HG03521 (cell line): Measurements from ENCODE around the gene ENAH.

Experiments
- ATAC-seq: cut with Tn5 transposase; IDR thresholded peaks from one replicate; pipeline ENCODE4 v1.9.1; 2021; ENCODE audit warnings: mild to moderate bottlenecking, moderate library complexity; ENCODE audit not compliant: unreplicated experiment

The ENAH gene

GRCh38 chr1:225610539-225610938 lies 42.4 kb downstream of the ENAH start:
- ATAC-seq = no peak

GRCh38 chr1:225608014-225608796 lies 44.7 kb downstream of the ENAH start:
- ATAC-seq = no peak

DNA sequence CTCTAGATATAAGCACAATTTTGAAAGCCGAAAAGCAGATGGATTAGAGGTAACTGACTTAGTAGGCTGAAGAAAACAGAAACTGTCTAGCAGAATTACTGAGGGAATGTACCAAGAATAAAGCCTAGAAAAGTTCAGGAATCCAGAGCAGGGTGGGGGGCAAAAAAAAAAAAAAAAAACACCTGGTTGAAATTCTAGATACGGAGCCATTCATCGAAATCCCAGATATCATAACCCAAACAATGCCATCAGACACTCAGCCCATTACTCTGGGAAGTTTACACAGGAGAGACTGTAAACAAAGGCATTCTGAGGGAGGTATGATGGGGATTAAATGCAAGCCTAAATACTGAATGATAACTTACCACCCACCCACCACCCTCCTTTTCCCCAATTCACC lies 45.6 kb downstream of the ENAH start:
- ATAC-seq = no peak

GRCh38 chr1:225603538-225604354 lies 49.2 kb downstream of the ENAH start:
- ATAC-seq = no peak

GRCh38 chr1:225602590-225603206 lies 50.2 kb downstream of the ENAH start:
- ATAC-seq = no peak

GRCh38 chr1:225601902-225602589 lies 50.9 kb downstream of the ENAH start:
- no peak for ATAC-seq

DNA sequence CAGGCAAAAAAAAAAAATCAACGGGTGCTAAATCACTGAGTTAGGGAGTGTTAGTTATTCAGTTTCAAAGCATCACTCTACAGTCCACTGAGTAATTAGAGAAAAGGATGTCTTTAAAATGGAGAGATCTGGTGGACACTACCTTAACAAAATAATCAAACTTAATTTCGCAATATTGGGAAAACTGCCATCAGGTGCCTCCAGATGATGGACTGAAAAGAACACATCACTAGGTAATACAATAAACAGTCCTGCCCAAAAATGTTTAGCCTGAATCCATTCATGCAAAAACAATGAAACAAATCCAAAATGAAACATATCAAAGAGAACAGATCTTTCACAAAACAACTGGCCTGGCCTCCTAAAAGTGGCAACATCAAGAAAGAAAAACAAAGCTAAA lies 54.1 kb downstream of the ENAH start:
- no peak for ATAC-seq

DNA sequence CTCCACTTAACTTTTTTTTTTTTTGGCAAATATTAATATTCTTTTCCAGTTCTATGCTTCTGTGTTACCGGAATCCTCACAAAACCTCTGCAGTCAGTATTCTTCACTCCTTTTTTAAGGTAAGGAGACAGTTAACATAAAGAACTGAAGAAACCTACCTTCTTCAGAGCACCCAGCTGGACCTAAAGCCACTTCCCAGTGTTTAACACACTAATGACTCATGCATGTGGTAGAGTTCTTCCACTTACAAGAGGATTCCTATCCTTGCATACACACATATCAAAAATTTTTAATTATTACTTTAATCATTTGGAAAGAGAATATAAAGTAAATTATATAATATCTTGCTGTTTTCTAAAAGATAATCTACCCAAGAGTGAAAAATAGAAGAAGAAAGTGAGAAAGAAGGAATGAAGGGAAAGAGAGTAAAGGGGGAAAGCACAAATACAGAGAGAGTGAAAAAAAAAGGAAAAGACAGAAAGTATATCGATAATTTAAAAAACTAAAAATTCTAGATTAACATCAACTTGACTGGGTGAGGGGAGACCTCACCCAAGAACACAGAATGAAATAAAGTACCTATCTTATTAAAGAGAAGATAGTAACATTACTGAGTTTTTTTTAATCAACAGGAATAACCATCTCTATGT lies 54.9 kb downstream of the ENAH start:
- ATAC-seq = no peak

DNA sequence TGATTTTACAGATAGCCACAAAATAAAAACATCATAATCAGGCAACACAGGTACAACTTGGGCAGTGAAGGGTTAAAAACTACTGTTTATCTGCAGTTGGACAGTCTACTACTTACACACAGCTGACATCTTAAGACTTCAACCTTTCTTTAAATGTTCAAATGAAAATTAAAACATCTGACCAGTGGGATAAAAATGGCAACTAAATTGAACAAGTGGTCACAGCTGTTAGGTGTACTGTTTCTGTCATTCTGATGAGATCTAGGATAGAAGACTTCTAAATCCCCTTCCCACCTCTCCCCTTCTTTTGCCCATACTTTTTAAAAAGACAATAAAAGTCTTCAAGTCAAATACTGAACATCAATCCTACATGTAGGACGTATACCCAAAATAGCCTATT lies 56.2 kb downstream of the ENAH start:
- no peak for ATAC-seq

GRCh38 chr1:225595974-225596551 lies 56.9 kb downstream of the ENAH start:
- ATAC-seq = no peak

DNA sequence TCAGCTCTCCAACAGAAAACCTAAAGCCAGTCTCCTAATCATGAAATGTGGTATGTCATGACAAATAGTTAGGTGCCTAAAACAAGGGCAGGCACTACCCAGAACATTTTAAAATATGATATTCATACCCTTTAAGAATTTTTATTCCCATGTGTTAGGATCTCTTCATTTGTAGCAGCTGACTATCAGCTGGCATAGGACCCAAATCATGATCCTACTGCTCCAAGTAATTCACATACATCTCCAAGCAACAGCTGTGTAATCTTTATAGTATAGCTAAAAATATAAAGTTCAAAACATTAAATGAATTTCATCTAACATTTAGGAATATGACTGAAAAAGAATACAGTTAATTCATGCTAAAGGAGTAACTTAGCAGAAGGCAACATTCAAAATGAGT lies 57.5 kb downstream of the ENAH start:
- no peak for ATAC-seq

DNA sequence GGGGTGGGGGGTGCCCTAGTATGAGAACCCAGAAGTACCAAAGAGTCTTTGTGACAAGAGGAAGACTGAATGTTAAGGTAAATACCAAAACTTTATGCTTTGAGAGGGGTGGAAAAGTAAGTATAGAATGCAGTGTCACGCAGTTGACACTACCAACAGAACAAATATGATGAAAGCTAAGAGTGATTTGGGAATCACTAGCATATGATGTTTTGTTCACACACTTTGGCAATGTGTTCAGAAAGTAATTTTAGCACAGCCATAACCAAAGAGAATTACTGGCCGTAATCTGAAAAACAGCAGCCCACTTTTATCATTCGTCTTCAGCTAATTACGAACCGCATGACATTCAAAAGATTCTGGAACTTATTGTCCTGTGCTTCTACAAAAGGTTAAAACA lies 59.5 kb downstream of the ENAH start:
- ATAC-seq = no peak

DNA sequence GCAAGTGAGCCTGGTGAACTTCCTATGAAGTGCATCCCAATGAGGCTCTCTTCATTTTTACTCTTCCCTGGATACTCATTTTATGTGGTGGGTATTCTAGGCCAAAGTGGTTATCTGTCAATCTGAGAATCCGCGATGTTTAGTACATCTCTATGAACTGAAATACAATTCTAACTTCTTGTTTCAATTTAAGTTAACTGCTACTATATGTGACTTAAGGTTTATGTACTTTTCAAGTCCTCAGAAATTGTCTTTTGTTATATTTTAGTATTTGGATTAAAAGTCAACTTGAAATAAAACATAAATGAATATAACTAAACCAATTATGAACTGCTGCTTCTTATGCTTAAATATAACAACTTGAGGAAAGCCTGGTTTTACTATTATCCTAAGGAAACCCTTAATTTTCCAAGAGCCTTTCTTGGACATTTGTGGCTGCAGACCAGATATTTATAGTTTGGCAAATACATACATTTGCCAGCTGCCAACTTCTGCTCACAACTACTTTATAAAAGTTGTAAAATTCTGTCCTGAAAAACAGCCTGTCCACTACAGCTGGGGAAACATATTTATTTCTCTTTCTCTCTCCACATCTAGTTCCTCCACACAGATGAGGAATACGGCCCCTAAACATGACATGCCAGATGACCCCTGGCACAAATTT lies 60.4 kb downstream of the ENAH start:
- ATAC-seq = no peak

GRCh38 chr1:225587310-225587709 lies 65.6 kb downstream of the ENAH start:
- no peak for ATAC-seq

DNA sequence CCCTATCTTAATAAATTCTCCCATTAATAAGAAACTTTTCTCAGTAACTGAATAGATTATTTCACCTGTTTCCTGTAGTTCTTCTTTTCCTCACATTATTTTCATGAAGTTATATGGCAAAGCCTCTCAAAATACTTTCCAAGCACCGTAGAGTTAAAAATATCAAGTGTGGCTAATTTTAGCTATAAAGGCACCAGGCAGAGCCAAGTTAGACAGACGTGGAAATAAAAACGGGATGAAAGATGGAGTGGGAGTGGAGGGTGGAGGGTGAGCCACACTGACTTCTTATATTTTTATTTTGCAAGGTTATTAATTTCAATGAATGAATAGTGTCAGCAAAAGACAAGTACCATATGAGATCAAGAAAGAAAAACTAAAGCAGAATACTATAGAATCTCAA lies 71.7 kb downstream of the ENAH start:
- ATAC-seq = no peak

- no peak for ATAC-seq
Observed at GRCh38 chr1:225580238-225581099, 72.5 kb downstream of the ENAH start.

GRCh38 chr1:225578251-225578977 lies 74.5 kb downstream of the ENAH start:
- ATAC-seq = no peak

- no peak for ATAC-seq
Observed at GRCh38 chr1:225577241-225577640, 75.7 kb downstream of the ENAH start.
